PFSK-1 (cell line): ENCODE data around the gene NR2C2AP.

Source experiments
- FOXP2 ChIP-seq: optimal IDR thresholded peaks from 2 replicates; pipeline ENCODE3; 2011; ENCODE audit warnings: borderline replicate concordance, control low read depth, inconsistent platforms; ENCODE audit not compliant: insufficient read depth; ENCODE audit errors: extremely low read length, extremely low read depth
- POLR2AphosphoS5 ChIP-seq: IDR thresholded peaks from 2 replicates; pipeline ENCODE4 v1.6.1; 2012; ENCODE audit warnings: low read depth, mild to moderate bottlenecking, control low read depth, low read length, moderate library complexity
- REST ChIP-seq, 2 experiments: IDR thresholded peaks; 2 replicates each; pipeline versions ENCODE4 v1.6.1 to v1.8.0; 2011 to 2012; ENCODE audit warnings: low read depth in 2 of 2, low read length in 2 of 2, control low read depth in 1 of 2, inconsistent platforms in 1 of 2, mild to moderate bottlenecking in 1 of 2, moderate library complexity in 1 of 2; ENCODE audit not compliant: insufficient read depth in 1 of 2
- SIN3A ChIP-seq: IDR thresholded peaks from 2 replicates; pipeline ENCODE4 v1.6.1; 2012; ENCODE audit warnings: mild to moderate bottlenecking, low read length, moderate library complexity, borderline replicate concordance; ENCODE audit not compliant: insufficient read depth
- TAF1 ChIP-seq: IDR thresholded peaks from 2 replicates; pipeline ENCODE4 v1.6.1; 2012; ENCODE audit warnings: low read length, control low read depth, borderline replicate concordance; ENCODE audit not compliant: insufficient read depth

GRCh38 chr19:19181488-19181998 is 21.7 kb downstream of the NR2C2AP start:
- TF ChIP-seq TAF1, result no peak
- no peak for TF ChIP-seq REST (IDR thresholded peaks at IDR 0.05; ENCODE audit: insufficient read depth in 1 of 2, low read depth in 2 of 2, low read length in 2 of 2)
- TF ChIP-seq POLR2AphosphoS5, result no peak
- TF ChIP-seq SIN3A, result no peak
- no peak for TF ChIP-seq FOXP2
